HEK293T (cell line): Measurements from ENCODE around the gene EPG5.

Experiments used
- ELF4 ChIP-seq: fragments of 450-650 bp; IDR thresholded peaks from 2 replicates; pipeline ENCODE4 v1.6.1; 2017; ENCODE audit warnings: antibody characterized with exemption
- FOXA1 ChIP-seq: fragments of 450-650 bp; IDR thresholded peaks from 2 replicates; pipeline ENCODE4 v1.6.1; 2016; ENCODE audit warnings: mild to moderate bottlenecking
- FOXM1 ChIP-seq: fragments of 450-650 bp; IDR thresholded peaks from 2 replicates; pipeline ENCODE4 v1.6.1; 2017; ENCODE audit warnings: mild to moderate bottlenecking, borderline replicate concordance
- HDGF ChIP-seq: fragments of 450-650 bp; IDR thresholded peaks from 2 replicates; pipeline ENCODE4 v1.6.1; 2017; ENCODE audit warnings: antibody characterized with exemption, borderline replicate concordance
- SP1 ChIP-seq: fragments of 450-650 bp; IDR thresholded peaks from 2 replicates; pipeline ENCODE4 v1.6.1; 2017

GRCh38 chr18:45821711-45822110 is 145.4 kb downstream of the EPG5 start:
- no peak for TF ChIP-seq FOXM1
- TF ChIP-seq FOXA1 = no peak
- TF ChIP-seq ELF4 = no peak
- no peak for TF ChIP-seq HDGF
- TF ChIP-seq SP1 = no peak
